GM12875 (cell line): Measurements from ENCODE around the gene ADAR.
"Not testable (repeated sequence)": the region's sequence is repeated elsewhere in the genome, so short reads cannot be mapped to it uniquely, and the experiment has no call there.

Experiments
- H3K4me3 ChIP-seq: one replicate; pipeline ENCODE4 v1.5.1; 2011; ENCODE audit warnings: low read depth, low read length, control low read depth
- CTCF ChIP-seq: IDR thresholded peaks from 2 replicates; pipeline ENCODE4 v1.5.1; 2011; ENCODE audit warnings: low read depth, mild to moderate bottlenecking, control low read depth, inconsistent platforms, low read length, moderate library complexity, borderline replicate concordance; ENCODE audit not compliant: insufficient read depth

Gene ADAR

GRCh38 chr1:154607609-154608396 lies at the start of gene ADAR:
ADAR (minus strand) TSS chr1:154608186; CDS start chr1:154608006, 180 bp downstream.
- peak within 1 kb of the TSS; percentile 85 for H3K4me3 ChIP-seq
- no peak for TF ChIP-seq CTCF

- H3K4me3 ChIP-seq = no peak overlapping the region
- no peak for TF ChIP-seq CTCF
Observed at GRCh38 chr1:154657556-154657955, 49.6 kb upstream of the ADAR start.

- no peak overlapping the region for H3K4me3 ChIP-seq
- no peak for TF ChIP-seq CTCF
Observed at GRCh38 chr1:154652893-154653292, 44.9 kb upstream of the ADAR start.

- H3K4me3 ChIP-seq = not testable (repeated sequence)
Observed at GRCh38 chr1:154644724-154645123, 36.7 kb upstream of the ADAR start.

- H3K4me3 ChIP-seq = no peak overlapping the region
- no peak for TF ChIP-seq CTCF
Observed at GRCh38 chr1:154641534-154641933, 33.5 kb upstream of the ADAR start.

- H3K4me3 ChIP-seq = no peak overlapping the region
- TF ChIP-seq CTCF = no peak
Observed at GRCh38 chr1:154639876-154640275, 31.9 kb upstream of the ADAR start.

- H3K4me3 ChIP-seq = no peak overlapping the region
Observed at GRCh38 chr1:154635171-154635570, 27.2 kb upstream of the ADAR start.

More at GRCh38 chr1:154635171-154635570, 27.2 kb upstream of the ADAR start:
- no peak for TF ChIP-seq CTCF
